GM12878 (cell line): ENCODE measurements around the gene SEMA3A. TPM values are rescaled to one million over a fixed set of nuclear protein-coding genes. Genes with fewer than 3 reads are reported as not detected.

Experiments used
- ATAC-seq: fragments of 200-7000 bp; cut with Tn5 transposase; 3 replicates; pipeline ENCODE4 v1.9.1; 2020; ENCODE audit warnings: mild to moderate bottlenecking, moderate library complexity
- BruUV-seq: library from RNA; stranded (reverse); fragments of 400-500 nt; replicated peaks from 2 replicates; lab custom pipeline; 2021; lab: Mats Ljungman, UMichigan
- CTCF ChIA-PET: fragments of 300-600 bp; sonication (Branson Sonifier 250); formaldehyde crosslinking; extraction: SDS; loops from one replicate; lab custom pipeline; 2021; ENCODE audit warnings: inconsistent platforms; lab: Yijun Ruan, JAX
- POLR2A ChIA-PET: fragments of 350-600 bp; formaldehyde crosslinking; extraction: SDS; loops from one replicate; lab custom pipeline; 2021; ENCODE audit warnings: inconsistent platforms; lab: Charles Lee
- RAD21 ChIA-PET: fragments of 300-600 bp; sonication (Branson Sonifier 250); formaldehyde crosslinking; loops from one replicate; lab custom pipeline; 2023; ENCODE audit warnings: antibody characterized with exemption; ENCODE audit not compliant: unreplicated experiment; lab: Charles Lee
- SMC1A ChIA-PET: fragments of 300-600 bp; sonication (Branson Sonifier 250); formaldehyde crosslinking; loops from one replicate; lab custom pipeline; 2023; ENCODE audit not compliant: unreplicated experiment, uncharacterized antibody; lab: Charles Lee
- DNase-seq: peaks from one replicate; pipeline ENCODE4 v3.0.0-alpha.2; 2011; ENCODE audit warnings: low read depth, low spot score
- FAIRE-seq: peaks from 3 replicates; lab custom pipeline; 2011; peaks lifted over from hg19 to GRCh38; lab: Jason Lieb, UNC
- H2AFZ ChIP-seq: 2 replicates; pipeline ENCODE4 v1.6.0; 2011; ENCODE audit warnings: low read depth, low read length, control low read depth; ENCODE audit not compliant: control insufficient read depth
- H3K27ac ChIP-seq: 2 replicates; pipeline ENCODE4 v1.5.1; 2011; ENCODE audit warnings: control low read depth; ENCODE audit not compliant: control insufficient read depth, insufficient read depth
- H3K27me3 ChIP-seq, 2 experiments: replicated peaks in 1 of 2; 2 replicates each; pipeline versions ENCODE4 v1.6.0 to v1.6.1; 2011; ENCODE audit warnings: low read length in 1 of 2; ENCODE audit not compliant: control insufficient read depth in 2 of 2, insufficient read depth in 2 of 2
- H3K36me3 ChIP-seq, 2 experiments: 2 replicates each; pipeline ENCODE4 v1.5.1; 2011; ENCODE audit warnings: low read length in 1 of 2; ENCODE audit not compliant: control insufficient read depth in 2 of 2, insufficient read depth in 2 of 2
- H3K4me1 ChIP-seq: 2 replicates; pipeline ENCODE4 v1.6.1; 2011; ENCODE audit warnings: mild to moderate bottlenecking, low read length, moderate library complexity, mixed read lengths; ENCODE audit not compliant: control insufficient read depth, insufficient read depth
- H3K4me2 ChIP-seq: 2 replicates; pipeline ENCODE4 v1.6.0; 2011; ENCODE audit warnings: control low read depth; ENCODE audit not compliant: control insufficient read depth, insufficient read depth
- H3K4me3 ChIP-seq: fragments of 200-600 bp; sonication (generic); 2 replicates; pipeline ENCODE4 v1.5.1; 2016
- H3K79me2 ChIP-seq: 2 replicates; pipeline ENCODE4 v1.6.0; 2011; ENCODE audit warnings: low read length; ENCODE audit not compliant: control insufficient read depth, insufficient read depth
- H3K9ac ChIP-seq: 2 replicates; pipeline ENCODE4 v1.8.0; 2011; ENCODE audit warnings: low read length, control low read depth, mixed read lengths; ENCODE audit not compliant: control insufficient read depth, insufficient read depth
- H3K9me3 ChIP-seq: replicated peaks from 3 replicates; pipeline ENCODE4 v1.5.1; 2011; ENCODE audit warnings: mild to moderate bottlenecking, low read length; ENCODE audit not compliant: control insufficient read depth, insufficient read depth
- H4K20me1 ChIP-seq: 2 replicates; pipeline ENCODE4 v1.6.0; 2011; ENCODE audit not compliant: control insufficient read depth, insufficient read depth
- ATF7 ChIP-seq: fragments of 450-650 bp; IDR thresholded peaks from 2 replicates; pipeline ENCODE4 v1.6.1; 2016; ENCODE audit warnings: low read depth, mild to moderate bottlenecking
- EZH2 ChIP-seq: IDR thresholded peaks from 2 replicates; pipeline ENCODE4 v1.6.1; 2012; ENCODE audit warnings: low read depth, mild to moderate bottlenecking, control low read depth, inconsistent platforms, low read length, borderline replicate concordance; ENCODE audit not compliant: control insufficient read depth
- HDAC2 ChIP-seq: fragments of 200-600 bp; sonication (generic); IDR thresholded peaks from 2 replicates; pipeline ENCODE4 v1.6.1; 2017
- MYC ChIP-seq: IDR thresholded peaks from 2 replicates; pipeline ENCODE4 v1.6.1; 2011; ENCODE audit warnings: mild to moderate bottlenecking, low read length, moderate library complexity, inconsistent platforms; ENCODE audit not compliant: insufficient read depth, insufficient replicate concordance, insufficient read length, severe bottlenecking
- NFYA ChIP-seq: IDR thresholded peaks from 2 replicates; pipeline ENCODE4 v1.6.1; 2011; ENCODE audit warnings: low read depth, mild to moderate bottlenecking, low read length, improper control_type of control experiment, borderline replicate concordance
- NR2F1 ChIP-seq: fragments of 450-650 bp; conservative IDR thresholded peaks from 2 replicates; pipeline ENCODE4 v1.6.1; 2017; ENCODE audit warnings: mild to moderate bottlenecking
- NRF1 ChIP-seq: conservative IDR thresholded peaks from 2 replicates; pipeline ENCODE4 v1.6.1; 2011; ENCODE audit warnings: mild to moderate bottlenecking, low read depth, low read length, improper control_type of control experiment
- SREBF1 ChIP-seq: IDR thresholded peaks from 2 replicates; pipeline ENCODE4 v1.6.1; 2012; ENCODE audit warnings: mild to moderate bottlenecking, low read length
- STAT3 ChIP-seq: IDR thresholded peaks from 2 replicates; pipeline ENCODE4 v1.6.1; 2011; ENCODE audit warnings: low read depth, low read length, improper control_type of control experiment
- ZNF384 ChIP-seq: IDR thresholded peaks from 2 replicates; pipeline ENCODE4 v1.6.1; 2012; ENCODE audit warnings: low read depth, mild to moderate bottlenecking, low read length, improper control_type of control experiment, borderline replicate concordance
- ZZZ3 ChIP-seq: IDR thresholded peaks from 2 replicates; pipeline ENCODE4 v1.6.1; 2011; ENCODE audit warnings: low read depth; ENCODE audit not compliant: control insufficient read depth, insufficient read length
- WGBS: methylation state at CpG from one replicate; pipeline ENCODE4 v1.1.6; 2016; ENCODE audit warnings: low lambda C conversion rate; ENCODE audit not compliant: insufficient replicate concordance, insufficient coverage; ENCODE audit errors: missing lambda C conversion rate; 5-methylcytosine and 5-hydroxymethylcytosine counted together
- in situ Hi-C: fragments of 300-500 bp; cut with MboI; formaldehyde crosslinking; loops from 9 replicates; pipeline ENCODE4 v1.14.3; 2018; ENCODE audit warnings: mixed read lengths
- intact Hi-C: fragments of 100-400 bp; cut with micrococcal nuclease; formaldehyde crosslinking; loops from one replicate; pipeline ENCODE4 v1.14.2; 2022; ENCODE audit not compliant: unreplicated experiment
- polyA plus RNA-seq, 11 experiments: library from polyadenylated mRNA; depleted of rRNA in 4 of 11; unstranded in 6 of 11; stranded (reverse) in 5 of 11; fragments of >200 nt; fragmentation: Nextera tagmentation in 4 of 11; fragmentation: Illumina TruSeq in 1 of 11; extraction: Ambion mirVana in 4 of 11; extraction: Trizol in 1 of 11; gene quantifications; 1 replicate in 1 of 11; 2 replicates in 10 of 11; pipeline versions ENCODE4 v1.2.1 to v1.2.3, GENCODE V29; 2011 to 2016; ENCODE audit warnings: inconsistent platforms in 2 of 11, missing spikeins in 2 of 11, low read depth in 1 of 11
- total RNA-seq, 4 experiments: library from RNA; depleted of rRNA in 3 of 4; stranded (reverse); fragments of >200 nt in 3 of 4; fragmentation: Illumina TruSeq in 1 of 4; extraction: Trizol in 1 of 4; gene quantifications; 2 replicates each; pipeline versions ENCODE4 v1.2.1 to v1.2.3, GENCODE V29; 2013 to 2021
- TF ChIP-seq, protein P1 (sequence below): fragments of 450-650 bp; IDR thresholded peaks from 2 replicates; pipeline ENCODE4 v1.6.1; 2017; ENCODE audit warnings: borderline replicate concordance
- TF ChIP-seq, protein P2 (sequence below): fragments of 450-650 bp; IDR thresholded peaks from 2 replicates; pipeline ENCODE4 v1.6.1; 2016; ENCODE audit warnings: mild to moderate bottlenecking

SEMA3A gene
- total and polyA plus RNA-seq, 10 of the 15 experiments (the other 5 are each of a cell fraction or from before 2014, with no cell fraction given): 0.01 to 3.3 (median 0.24) TPM

DNA sequence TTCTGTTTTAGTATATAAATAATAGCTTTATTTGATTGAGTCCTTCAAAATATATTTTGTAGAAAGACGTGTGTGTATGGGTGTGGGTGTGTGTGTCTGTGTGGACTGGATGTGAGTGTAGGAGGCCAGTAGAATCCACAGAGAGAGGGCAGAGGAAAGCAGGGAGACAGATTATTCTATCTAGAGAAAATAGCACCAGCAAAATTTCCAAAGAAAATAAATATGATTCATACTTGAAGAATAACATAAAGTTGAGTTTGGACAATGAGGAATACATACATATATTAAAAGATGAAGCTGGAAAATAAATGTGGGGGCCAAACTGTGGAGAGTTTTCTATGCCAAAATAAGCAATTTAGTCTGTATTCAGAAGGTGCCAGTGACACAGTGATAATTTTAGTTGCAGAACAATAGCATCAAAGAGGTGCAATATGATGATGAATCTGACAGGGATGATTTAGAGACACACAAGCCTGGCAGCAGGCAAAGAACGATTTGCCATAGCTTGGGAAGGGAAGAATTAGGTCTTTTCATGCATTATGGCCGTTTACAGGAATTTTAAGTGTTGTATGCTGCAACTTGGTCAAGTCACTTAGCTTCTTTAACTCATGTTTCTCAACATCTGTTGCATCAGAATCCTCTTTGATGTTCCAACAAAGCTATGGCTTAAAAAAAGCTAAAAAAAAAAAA lies 121.3 kb downstream of the SEMA3A start:
- 0% methylated on average over 3 of the region's 3 CpGs for WGBS
- H4K20me1 ChIP-seq: no peaks in the 10 kb centered on the region
- H3K36me3 ChIP-seq: no peaks in the 10 kb centered on the region
- no peaks in the 10 kb centered on the region for H3K27me3 ChIP-seq
- H3K9me3 ChIP-seq: no peaks in the 10 kb centered on the region
- in situ Hi-C loops: no loop called here
- no peak for ATAC-seq
- FAIRE-seq: no peak
- H3K79me2 ChIP-seq: no peaks in the 10 kb centered on the region
- no peak overlapping the region for H3K27ac ChIP-seq
- RAD21 ChIA-PET: interaction anchor here (0.6 to 0.7 kb wide), 2 partner anchors 114 to 1849 kb away, joined by 3 to 4 read pairs; no protein-coding TSS in a partner anchor
- intact Hi-C loops: no loop called here
- CTCF ChIA-PET: interaction anchor here (0.6 to 1.1 kb wide), 2 partner anchors 27 to 719 kb away, joined by 3 to 5 read pairs; no protein-coding TSS in a partner anchor
- no TSS peak for BruUV-seq
- no peak overlapping the region for H2AFZ ChIP-seq
- SMC1A ChIA-PET: interaction anchor here (0.7 to 2.9 kb wide), 6 partner anchors 13 to 141 kb away, joined by 3 to 7 read pairs (median 3); no protein-coding TSS in a partner anchor
- no peak for TF ChIP-seq EZH2
- TF ChIP-seq, all 136 proteins: peak for 0
- Histone ChIP-seq H3K4me3 (no peak overlapping the region), H3K9ac (no peak overlapping the region), H3K4me1 (no peaks in the 10 kb centered on the region), H3K4me2 (no peak overlapping the region)
- POLR2A ChIA-PET: no interaction called here
- DNase-seq: no peak

DNA sequence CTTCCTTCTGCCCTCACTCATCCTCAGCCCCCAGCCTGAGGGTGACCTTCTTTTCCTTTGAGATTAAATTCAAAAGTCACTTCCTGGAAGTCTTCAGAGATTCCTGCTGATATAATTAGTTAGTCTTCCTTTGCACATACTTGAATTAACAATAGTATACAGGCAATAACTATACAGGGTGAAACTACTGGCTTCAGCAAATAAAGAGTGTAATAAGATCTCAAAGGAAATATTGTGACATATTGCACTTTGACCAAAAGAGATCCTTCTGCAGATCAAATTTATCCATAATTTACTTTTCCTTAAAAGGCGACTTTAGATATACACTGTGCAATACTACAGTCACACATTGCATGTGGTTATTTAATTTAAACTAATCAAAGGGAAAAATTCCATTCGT lies 123.8 kb downstream of the SEMA3A start:
- H4K20me1 ChIP-seq: no peaks in the 10 kb centered on the region
- H3K79me2 ChIP-seq: no peaks in the 10 kb centered on the region
- WGBS: 10% methylated on average over 2 of the region's 2 CpGs
- FAIRE-seq (no peak), DNase-seq (no peak), ATAC-seq (no peak)
- H3K9me3 ChIP-seq: no peaks in the 10 kb centered on the region
- H3K4me1 ChIP-seq: no peaks in the 10 kb centered on the region
- CTCF ChIA-PET: no interaction called here
- RAD21 ChIA-PET: no interaction called here
- intact Hi-C loops (no loop called here), in situ Hi-C loops (no loop called here)
- no peak overlapping the region for H3K4me3 ChIP-seq
- POLR2A ChIA-PET: no interaction called here
- H3K27me3 ChIP-seq: no peaks in the 10 kb centered on the region
- H3K9ac ChIP-seq: no peak overlapping the region
- H3K27ac ChIP-seq: no peak overlapping the region
- SMC1A ChIA-PET: no interaction called here
- H3K36me3 ChIP-seq: no peaks in the 10 kb centered on the region
- H2AFZ ChIP-seq: no peak overlapping the region
- H3K4me2 ChIP-seq: no peak overlapping the region
- no TSS peak for BruUV-seq
- TF ChIP-seq STAT3: no peak
- no peak for TF ChIP-seq ZNF384
- TF ChIP-seq NR2F1: no peak
- TF ChIP-seq, protein P1, sequence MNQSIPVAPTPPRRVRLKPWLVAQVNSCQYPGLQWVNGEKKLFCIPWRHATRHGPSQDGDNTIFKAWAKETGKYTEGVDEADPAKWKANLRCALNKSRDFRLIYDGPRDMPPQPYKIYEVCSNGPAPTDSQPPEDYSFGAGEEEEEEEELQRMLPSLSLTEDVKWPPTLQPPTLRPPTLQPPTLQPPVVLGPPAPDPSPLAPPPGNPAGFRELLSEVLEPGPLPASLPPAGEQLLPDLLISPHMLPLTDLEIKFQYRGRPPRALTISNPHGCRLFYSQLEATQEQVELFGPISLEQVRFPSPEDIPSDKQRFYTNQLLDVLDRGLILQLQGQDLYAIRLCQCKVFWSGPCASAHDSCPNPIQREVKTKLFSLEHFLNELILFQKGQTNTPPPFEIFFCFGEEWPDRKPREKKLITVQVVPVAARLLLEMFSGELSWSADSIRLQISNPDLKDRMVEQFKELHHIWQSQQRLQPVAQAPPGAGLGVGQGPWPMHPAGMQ: no peak
- TF ChIP-seq ZZZ3: no peak
- TF ChIP-seq NFYA: no peak
- no peak for TF ChIP-seq ATF7
- no peak for TF ChIP-seq NRF1
- no peak for TF ChIP-seq HDAC2
- no peak for TF ChIP-seq SREBF1
- no peak for TF ChIP-seq MYC
- TF ChIP-seq, protein P2, sequence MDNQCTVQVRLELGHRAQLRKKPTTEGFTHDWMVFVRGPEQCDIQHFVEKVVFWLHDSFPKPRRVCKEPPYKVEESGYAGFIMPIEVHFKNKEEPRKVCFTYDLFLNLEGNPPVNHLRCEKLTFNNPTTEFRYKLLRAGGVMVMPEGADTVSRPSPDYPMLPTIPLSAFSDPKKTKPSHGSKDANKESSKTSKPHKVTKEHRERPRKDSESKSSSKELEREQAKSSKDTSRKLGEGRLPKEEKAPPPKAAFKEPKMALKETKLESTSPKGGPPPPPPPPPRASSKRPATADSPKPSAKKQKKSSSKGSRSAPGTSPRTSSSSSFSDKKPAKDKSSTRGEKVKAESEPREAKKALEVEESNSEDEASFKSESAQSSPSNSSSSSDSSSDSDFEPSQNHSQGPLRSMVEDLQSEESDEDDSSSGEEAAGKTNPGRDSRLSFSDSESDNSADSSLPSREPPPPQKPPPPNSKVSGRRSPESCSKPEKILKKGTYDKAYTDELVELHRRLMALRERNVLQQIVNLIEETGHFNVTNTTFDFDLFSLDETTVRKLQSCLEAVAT: no peak
